GM21737 (cell line): Measurements from ENCODE around the gene AP2A2.

Experiments used
- ATAC-seq: cut with Tn5 transposase; IDR thresholded peaks from one replicate; pipeline ENCODE4 v1.9.1; 2021; ENCODE audit warnings: mild to moderate bottlenecking, moderate library complexity; ENCODE audit not compliant: unreplicated experiment

AP2A2 gene

DNA sequence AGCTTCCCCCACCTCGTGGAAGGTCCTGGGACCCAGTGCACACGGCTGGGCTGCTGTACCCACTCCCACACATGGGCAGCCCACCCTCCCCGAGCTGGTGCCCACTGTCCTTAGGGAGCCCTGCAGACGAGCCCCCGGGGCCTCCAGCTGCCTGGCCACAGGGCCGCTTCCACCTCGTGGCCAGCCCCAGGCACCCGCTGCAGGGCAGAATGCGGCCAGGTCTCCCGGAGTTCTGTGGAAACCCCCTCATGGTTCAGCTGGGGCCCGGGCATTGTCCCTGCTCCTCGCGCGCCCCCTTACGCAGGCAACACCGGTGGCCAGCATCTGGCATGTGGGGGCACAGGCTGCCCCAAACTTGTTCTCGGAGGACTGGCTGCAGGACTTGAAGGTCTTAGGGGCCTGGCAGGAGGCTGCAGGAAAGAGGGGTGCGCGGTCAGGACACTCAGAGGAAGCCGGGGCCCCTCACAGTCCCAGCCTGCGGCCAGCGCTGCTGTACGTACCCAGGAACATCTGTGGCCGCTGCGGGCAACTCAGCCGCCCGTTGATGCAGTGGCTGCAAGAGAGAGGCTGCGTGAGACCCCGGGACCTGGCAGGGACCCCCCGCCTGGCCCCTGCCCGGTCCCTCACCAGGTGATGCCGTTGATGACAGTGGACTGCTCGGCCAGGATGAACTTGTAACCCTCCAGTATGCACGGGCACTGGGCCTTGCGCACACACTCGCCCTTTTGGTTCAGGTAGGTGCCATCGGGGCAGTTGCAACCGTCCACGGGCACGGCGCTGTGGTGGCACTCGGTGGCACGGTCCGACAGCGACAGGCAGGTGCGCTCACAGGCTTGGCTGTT, 101.2 kb downstream of the AP2A2 start:
- no peak for ATAC-seq

DNA sequence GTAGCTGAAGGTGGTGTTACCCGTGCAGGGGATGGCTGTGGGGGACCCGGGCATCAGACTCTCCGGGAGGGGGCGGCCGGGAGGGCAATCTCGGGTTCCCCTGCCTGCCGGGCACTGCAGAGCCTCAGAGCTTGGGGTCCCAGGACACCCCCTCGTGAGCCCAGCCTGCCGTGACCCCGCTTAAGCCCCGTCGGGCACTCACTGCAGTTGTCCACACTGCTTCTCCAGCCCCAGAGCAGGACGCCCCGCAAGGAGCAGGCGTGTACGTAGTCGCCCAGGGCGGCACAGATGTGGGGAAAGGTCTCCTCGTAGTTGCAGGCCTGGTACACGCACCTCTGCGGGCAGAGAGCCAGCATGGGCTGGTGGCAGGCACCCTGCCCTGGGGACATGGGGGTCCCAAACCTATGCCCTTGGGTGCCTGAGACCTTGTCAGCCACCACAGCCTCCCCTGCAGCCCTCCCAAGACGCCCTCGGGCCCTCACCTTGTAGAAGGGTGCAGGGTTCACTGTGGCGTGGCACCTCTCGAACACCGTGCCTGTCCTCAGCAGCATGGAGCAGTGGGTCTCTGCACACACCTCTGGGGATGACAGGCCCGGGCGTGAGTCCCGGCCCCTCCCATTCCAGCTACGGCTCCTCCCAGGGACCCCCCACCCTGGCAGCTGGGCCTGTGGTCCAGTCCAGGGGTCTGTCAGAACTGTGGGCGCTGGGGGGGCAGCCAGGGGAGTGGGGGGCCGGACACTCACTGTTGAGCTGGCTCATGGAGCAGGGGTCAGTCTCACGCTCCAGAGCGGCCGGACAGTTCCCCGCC, 102.0 kb downstream of the AP2A2 start:
- ATAC-seq: no peak

DNA sequence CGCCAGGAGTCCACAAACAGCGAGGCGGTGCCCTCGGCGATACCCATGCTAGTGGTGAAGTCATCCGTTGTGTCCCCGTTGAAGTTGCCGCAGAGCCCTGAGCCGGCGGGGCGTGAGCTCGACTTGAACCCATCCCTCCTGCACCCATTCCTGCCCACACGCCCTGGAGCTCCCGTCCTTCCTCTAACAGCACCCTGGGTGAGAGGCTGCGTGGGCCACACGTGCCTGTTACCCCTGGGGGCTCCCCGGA, 102.5 kb downstream of the AP2A2 start:
- no peak for ATAC-seq

DNA sequence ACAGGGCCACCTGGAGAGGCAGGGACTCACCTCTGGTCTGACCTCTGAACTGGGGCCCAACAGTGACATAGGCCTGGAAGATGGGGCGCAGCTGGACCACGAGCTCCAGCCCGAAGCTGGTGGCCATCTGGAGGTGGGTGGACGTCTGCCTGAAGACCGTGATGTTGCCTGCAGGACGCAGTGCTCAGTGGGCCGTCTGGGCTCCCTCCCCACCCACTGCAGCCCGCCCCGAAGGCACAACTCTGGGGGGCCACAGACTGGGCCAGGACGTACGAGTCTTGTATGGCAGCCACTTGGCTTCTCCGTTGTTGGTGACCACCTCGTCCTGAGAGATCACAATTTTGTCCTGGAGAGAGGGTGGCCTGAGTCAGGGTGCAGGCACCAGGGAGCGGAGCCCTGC, 102.9 kb downstream of the AP2A2 start:
- ATAC-seq: no peak

DNA sequence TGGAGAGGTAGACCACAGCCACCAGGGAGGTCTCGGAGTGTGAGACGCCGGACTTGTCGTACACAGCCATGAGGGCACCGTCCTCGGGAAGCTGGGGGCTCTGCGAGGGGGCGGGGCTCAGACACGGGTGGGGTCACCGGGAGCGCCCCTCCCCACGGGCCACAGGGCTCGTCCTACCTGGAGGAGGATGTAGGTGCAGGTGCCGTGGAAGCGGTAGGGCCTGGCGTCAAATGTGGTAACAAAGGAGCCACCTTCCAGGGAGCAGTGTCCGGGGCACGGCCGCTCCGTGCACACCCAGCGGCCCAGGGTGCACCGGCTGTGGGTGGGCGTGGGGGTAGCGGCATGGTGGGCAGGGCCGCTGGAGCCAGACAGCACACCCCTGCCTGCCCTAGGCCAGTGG, 103.4 kb downstream of the AP2A2 start:
- no peak for ATAC-seq

DNA sequence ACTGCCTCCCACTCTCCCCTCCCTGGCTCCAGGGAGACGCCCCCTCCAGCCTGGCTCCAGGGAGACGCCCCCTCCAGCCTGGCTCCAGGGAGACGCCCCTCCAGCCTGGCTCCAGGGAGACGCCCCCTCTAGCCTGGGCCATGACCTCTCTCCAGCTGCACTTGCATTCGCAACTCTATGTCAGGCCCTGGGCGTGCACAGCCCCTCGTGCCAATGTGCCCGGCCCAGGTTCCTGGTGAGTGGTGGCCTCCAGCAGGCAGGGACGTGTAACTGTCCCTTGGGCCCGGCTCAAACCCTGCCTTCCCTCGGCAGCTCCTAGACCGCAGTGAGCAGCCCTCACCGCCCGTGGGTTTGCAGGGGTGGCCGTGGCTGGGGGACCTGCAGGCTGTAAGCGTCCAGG, 104.0 kb downstream of the AP2A2 start:
- ATAC-seq: no peak

DNA sequence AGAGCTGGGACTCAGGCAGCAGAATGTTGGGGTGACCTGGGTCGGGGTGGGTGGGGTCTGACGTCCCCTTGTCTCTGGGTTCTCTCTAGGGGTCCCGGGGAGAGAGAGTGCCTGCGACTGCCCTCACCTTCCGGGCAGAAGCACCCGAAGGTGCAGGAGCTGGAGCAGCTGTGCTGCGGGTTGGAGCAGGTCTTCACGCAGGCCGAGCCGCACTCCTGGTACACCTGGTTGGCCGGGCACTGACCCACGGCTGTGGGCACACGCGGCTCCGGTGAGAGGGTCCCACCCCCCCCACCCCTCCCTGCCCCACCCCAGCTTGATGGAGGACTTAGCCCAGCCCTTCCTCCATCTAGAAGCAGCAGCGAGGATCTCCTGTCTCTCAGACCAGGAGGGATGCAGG, 104.4 kb downstream of the AP2A2 start:
- no peak for ATAC-seq

DNA sequence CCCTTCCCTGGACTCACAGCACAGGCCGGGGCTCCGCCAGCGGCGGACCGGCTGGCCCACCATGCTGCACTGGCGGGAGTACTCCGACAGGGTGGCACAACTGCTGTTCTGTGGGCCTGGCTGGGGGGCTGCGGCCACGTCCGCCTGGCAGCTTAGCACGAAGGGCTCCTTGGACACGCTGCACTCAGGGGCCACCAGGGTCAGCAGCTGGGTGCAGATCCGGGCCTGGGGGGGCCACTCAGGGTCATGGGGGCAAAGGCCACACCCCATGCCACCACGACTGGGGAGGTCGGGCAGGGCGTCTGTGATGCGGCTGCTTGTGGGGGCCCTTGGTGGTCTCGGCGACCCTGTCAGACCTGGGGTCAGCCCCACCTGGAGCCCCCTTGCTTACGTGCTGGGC, 104.9 kb downstream of the AP2A2 start:
- ATAC-seq: no peak

DNA sequence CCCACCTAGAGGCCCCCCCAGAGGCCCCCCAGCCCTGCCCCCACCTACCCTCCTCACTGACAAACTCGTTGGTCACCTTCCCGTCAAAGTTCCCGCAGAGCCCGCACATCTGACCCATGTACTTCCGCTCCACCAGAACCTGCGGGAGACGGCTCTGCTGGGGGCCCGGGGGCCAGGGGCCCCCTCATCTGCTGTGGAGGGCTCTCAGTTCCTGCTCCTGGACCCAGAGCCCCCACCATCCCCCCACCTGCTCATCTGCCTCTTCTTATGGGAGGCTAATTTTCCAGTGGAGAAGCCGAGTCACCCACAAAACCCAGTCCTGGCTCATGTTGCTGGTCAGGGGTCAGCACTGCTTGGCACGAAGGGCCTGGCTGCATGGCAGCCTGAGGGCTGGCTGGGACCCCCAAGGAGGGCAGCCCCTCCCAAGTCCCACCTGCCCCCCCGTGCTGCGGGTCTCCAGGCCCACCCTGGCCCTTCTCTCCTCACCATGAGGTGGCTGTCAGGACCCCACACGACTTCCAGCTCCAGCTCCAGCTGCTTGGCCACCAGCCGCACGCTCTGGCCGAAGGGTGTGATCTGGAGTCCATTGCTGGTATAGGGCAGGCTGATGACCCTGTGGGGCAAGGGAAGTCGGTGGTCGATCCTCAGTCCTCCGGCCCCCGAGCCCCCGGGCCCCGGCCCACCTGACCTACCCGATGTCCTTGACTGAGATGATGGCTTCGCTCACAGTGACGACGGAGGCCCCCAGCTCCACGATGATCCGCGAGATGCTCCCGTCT, 105.6 kb downstream of the AP2A2 start:
- no peak for ATAC-seq

DNA sequence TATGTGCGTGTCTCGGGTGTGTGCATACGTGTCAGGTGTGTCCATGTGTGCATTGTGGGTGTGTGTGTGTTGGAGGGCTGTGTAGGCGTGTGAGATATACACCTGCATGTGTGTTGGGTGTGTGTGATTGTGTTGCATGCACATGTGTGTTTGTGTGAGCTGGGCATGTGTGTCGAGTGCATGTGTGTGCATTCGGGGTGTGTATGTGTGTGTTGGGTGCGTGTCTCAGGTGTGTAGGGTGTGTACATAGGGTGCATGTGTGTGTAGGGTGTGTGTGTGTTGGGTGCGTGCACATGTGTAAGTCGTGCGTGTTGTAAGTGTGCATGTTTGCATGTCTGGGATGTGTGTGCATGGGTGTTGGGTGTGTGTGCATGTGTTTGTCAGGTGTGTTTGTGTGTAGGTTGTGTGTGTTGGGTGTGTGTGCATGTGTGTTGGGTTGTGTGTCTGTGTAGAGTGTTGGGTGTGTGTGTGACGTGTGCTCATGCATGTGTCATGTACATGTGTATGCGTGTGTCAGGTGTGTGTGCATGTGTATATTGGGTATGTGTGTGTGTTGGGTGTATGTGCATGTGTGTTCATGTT, 106.7 kb downstream of the AP2A2 start:
- ATAC-seq: no peak

DNA sequence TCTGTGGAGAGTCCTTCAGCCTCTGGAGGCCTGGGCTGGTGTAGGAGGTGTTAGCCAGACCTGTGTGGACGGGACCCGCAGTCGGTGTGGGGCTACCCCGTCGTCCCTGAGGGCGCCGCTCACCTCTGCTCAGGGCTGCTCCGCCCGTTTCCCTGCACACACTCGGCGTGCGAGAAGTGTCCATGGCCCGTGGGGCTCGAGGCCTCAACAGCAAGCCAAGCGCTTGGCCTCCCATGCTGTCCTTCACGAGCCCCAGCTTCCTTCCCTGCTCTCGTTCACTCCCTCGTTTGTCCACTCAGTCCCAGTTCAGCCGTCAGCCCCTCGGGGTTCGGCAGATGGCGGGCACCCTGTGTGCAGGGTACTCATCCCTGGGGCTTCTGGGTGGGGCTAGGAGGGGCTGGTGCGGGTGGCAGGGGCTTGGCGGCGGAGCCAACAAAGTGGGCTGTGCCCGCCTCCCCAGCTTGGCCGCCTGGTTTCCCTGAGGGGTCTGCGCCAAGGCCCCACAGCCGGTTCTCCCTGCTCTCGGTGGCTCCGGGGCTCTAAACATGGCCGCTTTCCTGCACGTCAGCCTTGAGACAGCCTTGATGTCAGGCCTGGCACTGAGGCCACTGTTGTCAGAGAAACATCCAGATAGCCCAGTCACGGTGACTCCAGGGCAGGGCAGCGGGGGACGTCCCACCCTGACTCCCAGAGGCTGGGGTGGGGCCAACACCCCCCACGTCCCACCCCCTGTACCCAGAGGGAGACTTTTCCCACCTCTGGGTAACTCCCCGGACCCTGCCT, 107.5 kb downstream of the AP2A2 start:
- ATAC-seq: no peak

DNA sequence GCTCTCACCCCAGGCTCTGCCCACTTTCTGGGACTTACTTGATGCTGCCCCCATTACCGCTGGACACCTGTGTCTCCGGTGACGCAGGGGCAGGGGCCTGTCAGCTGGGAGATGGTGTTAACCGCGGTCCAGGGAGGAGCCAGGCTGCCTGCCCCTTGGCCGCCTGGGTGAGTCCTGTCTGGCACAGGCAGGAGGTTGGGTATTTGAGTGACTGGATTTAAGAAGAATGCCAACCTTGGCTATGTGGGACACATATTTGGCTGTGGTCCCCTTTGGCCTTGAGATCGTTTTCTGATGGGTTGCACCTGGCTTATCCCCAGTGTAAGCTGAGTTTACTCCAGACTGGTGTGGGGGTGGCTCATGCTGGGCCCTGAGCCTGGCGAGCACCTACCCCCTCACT, 108.3 kb downstream of the AP2A2 start:
- ATAC-seq: no peak

DNA sequence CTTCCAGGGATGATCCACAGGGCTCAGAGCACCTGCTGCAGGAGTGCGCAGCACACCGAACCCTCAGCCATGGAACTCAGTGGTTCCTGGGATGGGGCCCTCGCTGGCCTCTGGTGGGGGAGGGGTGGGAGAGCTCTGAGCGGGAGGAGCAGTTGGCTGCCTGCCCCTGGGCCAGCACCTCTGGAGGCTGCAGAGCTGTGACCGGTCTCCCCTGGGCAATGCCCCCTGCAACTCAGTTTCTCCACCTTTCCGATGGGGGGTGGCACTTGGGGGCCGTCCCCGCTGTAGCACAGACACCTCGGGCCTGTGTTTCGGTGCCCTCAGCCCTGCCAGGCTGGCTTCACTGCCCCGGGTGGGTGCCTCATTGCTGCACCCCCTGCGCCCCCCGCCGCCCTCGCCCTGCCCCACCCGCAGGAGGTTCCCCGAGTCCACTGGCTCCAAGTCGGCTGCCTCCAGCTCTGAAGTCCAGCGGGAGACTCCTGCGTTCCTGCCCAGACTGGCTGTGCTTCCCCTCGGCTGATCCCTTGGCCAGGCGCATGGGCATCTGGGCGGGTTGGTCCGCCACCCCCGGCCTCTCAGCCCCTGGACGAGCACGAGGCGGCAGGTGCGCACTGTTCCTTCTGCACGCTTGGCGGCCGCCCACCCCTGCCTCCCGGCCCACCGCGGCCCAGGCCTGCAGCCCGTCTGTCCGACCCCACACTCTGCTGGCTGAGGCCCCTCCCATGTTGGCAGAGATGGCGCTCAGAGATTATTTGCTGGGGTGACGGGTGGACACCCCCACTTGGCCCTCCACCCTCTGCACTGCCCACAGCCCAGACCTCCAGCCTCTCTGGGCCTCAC, 109.0 kb downstream of the AP2A2 start:
- ATAC-seq: no peak

DNA sequence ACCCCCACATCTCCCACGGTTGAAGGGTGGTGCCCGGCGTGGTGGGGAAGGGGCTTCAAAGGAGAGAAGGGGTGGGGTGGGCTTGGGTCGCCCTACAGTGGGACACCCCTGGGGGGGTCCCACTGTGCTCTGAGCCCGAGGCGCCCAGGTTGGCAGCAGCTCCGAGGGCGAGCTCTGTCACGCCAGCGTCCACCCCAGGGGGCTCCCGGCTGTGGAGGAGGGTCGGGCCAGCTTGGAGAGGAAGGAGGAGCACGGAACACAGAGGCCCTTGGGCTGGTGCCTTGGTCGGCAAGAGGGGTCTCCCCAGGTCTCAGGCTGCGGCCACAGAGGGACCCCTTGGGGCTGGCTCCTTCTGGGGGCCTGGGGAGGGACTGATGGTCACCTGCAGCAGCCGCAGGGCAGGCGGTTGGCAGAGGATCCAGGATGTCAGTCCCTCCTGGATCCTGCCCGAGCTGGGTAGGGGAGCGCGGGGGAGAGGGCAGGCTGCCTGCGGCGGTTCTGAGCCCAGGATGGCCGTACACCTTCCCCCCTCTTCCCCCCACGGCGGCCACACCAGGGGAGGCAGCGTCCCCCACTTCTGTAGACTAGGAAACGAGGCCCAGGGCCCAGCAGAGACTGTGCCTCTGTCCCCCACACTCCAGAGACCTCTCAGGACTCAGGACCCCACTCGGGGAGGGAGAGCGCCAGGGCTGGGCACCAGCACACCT, 110.1 kb downstream of the AP2A2 start:
- no peak for ATAC-seq

DNA sequence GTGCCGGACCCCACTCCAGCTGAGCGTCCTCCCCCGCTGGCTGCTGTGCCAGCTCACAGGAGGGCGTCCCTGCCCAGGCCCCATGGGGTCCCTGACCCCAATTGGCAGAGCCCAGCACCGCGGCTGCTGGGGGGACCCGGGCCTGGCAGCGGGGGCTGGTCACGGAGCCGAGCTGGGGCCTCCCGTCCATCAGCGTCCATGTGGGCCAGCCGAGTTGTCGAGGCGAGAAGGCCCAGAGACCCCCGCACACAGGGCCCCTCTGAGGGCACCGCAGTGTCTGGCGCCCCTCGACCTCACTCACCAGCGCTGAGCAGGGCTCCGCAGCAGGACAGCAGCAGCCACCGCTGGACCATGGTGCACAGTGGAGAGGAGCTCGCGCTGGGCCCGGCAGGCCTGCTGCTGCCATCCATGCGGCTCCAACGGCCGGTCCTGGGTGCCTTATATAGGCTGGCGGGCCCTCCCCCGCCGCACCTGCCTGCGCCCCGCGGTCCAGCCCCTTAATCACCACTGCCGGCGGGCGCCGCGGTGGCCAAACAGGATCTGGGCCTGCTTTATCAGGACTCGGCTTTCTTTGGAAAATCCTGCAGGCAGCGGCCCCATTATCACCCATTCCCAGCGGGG, 110.7 kb downstream of the AP2A2 start, which contains the start of gene MUC6:
Gene MUC6 (minus strand): TSS at position 416 of the 621 bp plus-strand sequence. CDS start 63 bp downstream, at position 353.
- no peak for ATAC-seq

DNA sequence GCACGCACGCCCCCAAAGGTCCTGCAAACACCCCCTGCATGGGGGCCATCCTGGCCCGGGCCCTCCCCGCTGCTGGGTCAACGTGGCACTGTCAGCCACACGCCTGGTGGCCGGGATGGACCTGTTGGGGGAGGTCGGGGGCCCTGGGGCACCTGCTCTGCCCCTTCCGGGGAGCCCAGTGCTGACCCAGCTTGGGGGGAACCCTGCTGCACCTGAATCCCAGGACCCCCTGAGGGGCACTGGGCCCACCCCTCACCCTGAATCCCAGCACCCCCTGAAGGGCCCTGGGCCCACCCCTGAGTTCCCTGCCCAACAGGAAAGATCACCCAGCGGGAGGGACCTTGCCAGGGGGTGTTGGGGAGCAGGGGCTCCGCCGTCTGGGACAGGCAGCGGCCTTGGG, 111.3 kb downstream of the AP2A2 start:
- no peak for ATAC-seq

DNA sequence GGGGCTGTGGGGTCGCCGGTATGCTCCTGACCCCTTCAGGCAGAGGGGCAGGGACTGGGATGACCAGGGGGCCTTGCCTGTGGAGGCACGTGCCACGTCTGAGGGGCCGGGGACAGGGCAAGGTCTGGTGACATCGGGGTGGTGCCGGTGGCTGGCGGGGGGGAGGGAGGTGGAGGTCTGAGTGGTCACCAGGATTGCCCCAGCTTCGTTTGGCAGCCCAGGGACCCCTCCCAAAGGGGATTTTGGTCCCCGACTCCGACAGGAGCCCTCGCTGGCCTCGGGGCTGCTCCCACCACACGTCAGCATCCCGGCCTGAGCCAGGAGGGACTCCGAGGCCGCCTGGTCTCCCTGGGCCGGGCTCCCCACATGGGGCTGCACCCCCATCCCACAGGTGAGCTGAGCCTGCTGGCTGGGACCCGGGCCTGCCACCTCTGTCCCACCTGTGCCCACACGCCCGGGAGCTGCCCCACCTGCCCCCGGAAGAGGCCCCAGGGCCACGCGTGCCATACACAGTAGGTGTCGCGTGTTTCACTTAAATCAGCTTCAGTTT, 111.9 kb downstream of the AP2A2 start:
- ATAC-seq: no peak

DNA sequence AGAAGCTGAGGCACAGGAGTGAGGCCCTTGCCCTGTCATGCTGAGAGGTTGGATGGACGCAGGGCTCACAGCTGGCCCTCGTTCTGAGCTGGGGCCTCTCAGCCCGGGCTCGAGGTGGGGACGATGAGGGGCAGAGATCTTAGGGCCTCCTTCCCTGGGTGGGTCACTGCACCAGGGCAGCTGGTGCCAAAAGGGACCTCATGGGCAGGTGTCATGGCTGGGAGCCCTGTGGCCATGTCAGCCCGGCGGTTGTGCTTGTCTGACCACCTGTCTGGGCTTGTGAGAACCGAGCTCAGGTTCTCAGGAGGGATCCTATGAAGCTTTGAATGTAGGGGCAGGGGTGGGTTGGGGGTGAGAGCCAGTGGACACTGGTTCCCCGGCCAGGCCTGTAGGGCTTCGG, 112.7 kb downstream of the AP2A2 start:
- no peak for ATAC-seq
